Vagina (tissue), 2 donors: ENCODE results near the gene PMM2.

Source experiments
- POLR2A ChIP-seq, 2 donors: fragments of 450-650 bp; IDR thresholded peaks; one replicate each; pipeline ENCODE4 v1.6.1; 2017; ENCODE audit warnings: antibody characterized with exemption in 2 of 2, mild to moderate bottlenecking in 2 of 2, moderate library complexity in 2 of 2
- POLR2AphosphoS5 ChIP-seq, 2 donors: sonication (generic); formaldehyde crosslinking; IDR thresholded peaks; one replicate each; pipeline ENCODE4 v1.9.0; 2017; ENCODE audit warnings: antibody characterized with exemption in 2 of 2, mild to moderate bottlenecking in 2 of 2, low read depth in 1 of 2; ENCODE audit not compliant: insufficient read depth in 1 of 2
- TF ChIP-seq, protein P1 (sequence below), 3 experiments: fragments of 450-650 bp in 2 of 3; fragments of 200-600 bp in 1 of 3; sonication (generic) in 1 of 3; IDR thresholded peaks; one replicate each; pipeline ENCODE4 v1.5.1; 2017 to 2019; ENCODE audit warnings: antibody characterized with exemption in 3 of 3, mild to moderate bottlenecking in 2 of 3, moderate library complexity in 2 of 3

DNA sequence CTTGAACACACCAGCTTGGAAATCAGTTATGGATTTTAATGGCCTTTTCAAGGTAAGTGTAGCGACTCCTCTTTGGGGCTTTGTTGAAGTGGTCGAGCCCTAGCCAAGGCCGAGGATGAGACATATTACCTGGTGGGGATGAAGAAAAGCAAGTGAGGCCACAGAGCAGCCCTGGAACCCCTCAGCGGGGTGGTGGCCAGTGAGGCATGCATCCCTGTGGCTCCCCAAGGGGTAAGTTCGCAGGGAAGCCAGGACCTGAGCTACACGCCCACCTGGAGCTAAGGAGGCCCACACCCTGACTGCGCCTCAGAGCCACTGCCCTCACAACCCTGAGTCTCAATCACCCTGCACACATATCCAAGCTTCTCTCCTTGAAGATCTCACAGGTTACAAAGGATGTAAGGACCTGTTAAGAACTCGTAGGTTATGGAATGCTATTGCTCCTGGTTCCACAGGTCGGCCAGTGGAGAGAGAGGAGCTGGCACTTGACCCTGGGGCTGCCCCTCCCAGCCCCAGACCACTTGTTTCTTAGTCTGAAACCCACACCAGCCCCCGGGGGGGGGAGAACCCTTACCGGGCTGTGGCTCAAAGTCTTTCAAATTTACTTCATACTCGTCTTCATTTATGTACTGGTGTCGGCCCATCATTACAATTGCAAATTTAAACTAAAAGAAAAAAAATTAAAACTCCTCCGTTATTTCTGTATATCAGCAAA lies 96.5 kb downstream of the PMM2 start:
- TF ChIP-seq POLR2A (IDR thresholded peaks at IDR 0.05) (no peak), POLR2AphosphoS5 (IDR thresholded peaks at IDR 0.05; ENCODE audit: insufficient read depth in 1 of 2, low read depth in 1 of 2) (no peak)
- TF ChIP-seq, protein P1, sequence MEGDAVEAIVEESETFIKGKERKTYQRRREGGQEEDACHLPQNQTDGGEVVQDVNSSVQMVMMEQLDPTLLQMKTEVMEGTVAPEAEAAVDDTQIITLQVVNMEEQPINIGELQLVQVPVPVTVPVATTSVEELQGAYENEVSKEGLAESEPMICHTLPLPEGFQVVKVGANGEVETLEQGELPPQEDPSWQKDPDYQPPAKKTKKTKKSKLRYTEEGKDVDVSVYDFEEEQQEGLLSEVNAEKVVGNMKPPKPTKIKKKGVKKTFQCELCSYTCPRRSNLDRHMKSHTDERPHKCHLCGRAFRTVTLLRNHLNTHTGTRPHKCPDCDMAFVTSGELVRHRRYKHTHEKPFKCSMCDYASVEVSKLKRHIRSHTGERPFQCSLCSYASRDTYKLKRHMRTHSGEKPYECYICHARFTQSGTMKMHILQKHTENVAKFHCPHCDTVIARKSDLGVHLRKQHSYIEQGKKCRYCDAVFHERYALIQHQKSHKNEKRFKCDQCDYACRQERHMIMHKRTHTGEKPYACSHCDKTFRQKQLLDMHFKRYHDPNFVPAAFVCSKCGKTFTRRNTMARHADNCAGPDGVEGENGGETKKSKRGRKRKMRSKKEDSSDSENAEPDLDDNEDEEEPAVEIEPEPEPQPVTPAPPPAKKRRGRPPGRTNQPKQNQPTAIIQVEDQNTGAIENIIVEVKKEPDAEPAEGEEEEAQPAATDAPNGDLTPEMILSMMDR (IDR thresholded peaks at IDR 0.05) = no peak
